PC-3 (cell line): ENCODE measurements around the gene NACC2.

Source experiments
- CTCF ChIP-seq: fragments of 300-600 bp; sonication (generic); conservative IDR thresholded peaks from 2 replicates; pipeline ENCODE4 v1.5.1; 2017; ENCODE audit warnings: antibody characterized with exemption, low read depth, mild to moderate bottlenecking, low read length
- EZH2 ChIP-seq: fragments of 300-600 bp; sonication (generic); IDR thresholded peaks from one replicate; pipeline ENCODE4 v1.6.1; 2017; ENCODE audit warnings: antibody characterized with exemption, mild to moderate bottlenecking, low read length; ENCODE audit not compliant: unreplicated experiment
- EZH2phosphoT487 ChIP-seq: fragments of 300-600 bp; sonication (generic); IDR thresholded peaks from 2 replicates; pipeline ENCODE4 v1.6.1; 2018; ENCODE audit warnings: mild to moderate bottlenecking, antibody characterized with exemption, low read length, borderline replicate concordance

- TF ChIP-seq EZH2 (no peak), CTCF (no peak), EZH2phosphoT487 (no peak)
Observed at GRCh38 chr9:136075134-136075841, 19.8 kb downstream of the NACC2 start.
